ENCODE results near the gene AMPD3.

DNA sequence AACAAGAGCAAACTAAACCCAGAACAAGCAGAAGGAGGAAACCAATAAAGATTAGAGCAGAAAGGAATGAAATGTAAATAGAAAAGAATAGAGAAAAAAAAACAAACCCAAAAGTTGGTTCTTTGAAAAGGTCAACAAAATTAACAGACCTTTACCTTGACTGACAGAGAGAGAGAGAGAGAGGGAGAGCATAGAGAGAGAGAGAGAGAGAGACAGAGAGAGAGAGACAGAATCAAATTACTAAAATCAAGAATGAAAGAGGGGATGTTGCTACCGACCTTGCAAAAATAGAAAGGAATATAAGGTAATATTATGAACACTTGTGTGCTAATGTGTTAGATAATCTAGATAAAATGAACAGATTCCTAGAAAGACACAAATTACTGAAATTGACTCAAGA is 22.6 kb upstream of the AMPD3 start:
- no peak for TF ChIP-seq POLR2A (IDR thresholded peaks at IDR 0.05)
- TF ChIP-seq, protein P1, sequence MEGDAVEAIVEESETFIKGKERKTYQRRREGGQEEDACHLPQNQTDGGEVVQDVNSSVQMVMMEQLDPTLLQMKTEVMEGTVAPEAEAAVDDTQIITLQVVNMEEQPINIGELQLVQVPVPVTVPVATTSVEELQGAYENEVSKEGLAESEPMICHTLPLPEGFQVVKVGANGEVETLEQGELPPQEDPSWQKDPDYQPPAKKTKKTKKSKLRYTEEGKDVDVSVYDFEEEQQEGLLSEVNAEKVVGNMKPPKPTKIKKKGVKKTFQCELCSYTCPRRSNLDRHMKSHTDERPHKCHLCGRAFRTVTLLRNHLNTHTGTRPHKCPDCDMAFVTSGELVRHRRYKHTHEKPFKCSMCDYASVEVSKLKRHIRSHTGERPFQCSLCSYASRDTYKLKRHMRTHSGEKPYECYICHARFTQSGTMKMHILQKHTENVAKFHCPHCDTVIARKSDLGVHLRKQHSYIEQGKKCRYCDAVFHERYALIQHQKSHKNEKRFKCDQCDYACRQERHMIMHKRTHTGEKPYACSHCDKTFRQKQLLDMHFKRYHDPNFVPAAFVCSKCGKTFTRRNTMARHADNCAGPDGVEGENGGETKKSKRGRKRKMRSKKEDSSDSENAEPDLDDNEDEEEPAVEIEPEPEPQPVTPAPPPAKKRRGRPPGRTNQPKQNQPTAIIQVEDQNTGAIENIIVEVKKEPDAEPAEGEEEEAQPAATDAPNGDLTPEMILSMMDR (IDR thresholded peaks at IDR 0.05 in 4 of 5, conservative IDR thresholded peaks at IDR 0.05 in 1 of 5) = no peak
